T-helper 1 cell treated with Interleukin-12 subunit alpha and Interleukin-12 subunit beta and Interleukin-4 antibody, amounts not matched to agents 30 ng/mL and 1 ng/mL, for 36 hours (primary cell): ENCODE results near the gene RAP1A. TPM values are rescaled to one million over a fixed set of nuclear protein-coding genes. Genes with fewer than 3 reads are reported as not detected.

ENCODE experiments used
- intact Hi-C: fragments of 100-400 bp; cut with micrococcal nuclease; formaldehyde crosslinking; loops from one replicate; pipeline ENCODE4 v1.15.1; 2024
- total RNA-seq: library from RNA; stranded (reverse); gene quantifications from 2 replicates; pipeline ENCODE4 v1.2.3, GENCODE V29; 2022

The RAP1A gene
- total RNA-seq: 234 and 242 TPM in 2 replicates

- intact Hi-C loops: loop anchor here (1.0 to 10.0 kb wide), 9 partner anchors 41 to 743 kb away; partner anchors contain the start of genes CEPT1, DDX20 and DRAM2
Measured at GRCh38 chr1:111619635-111620440, at the start of gene RAP1A. Gene RAP1A, plus strand, starts transcription at chr1:111619789. Its CDS starts 71,572 bp downstream, at chr1:111691361.

- intact Hi-C loops: loop anchor here (1.0 kb wide), 2 partner anchors 34 to 46 kb away; no protein-coding TSS in a partner anchor
Measured at GRCh38 chr1:111569913-111570312, 49.7 kb upstream of the RAP1A start.

GRCh38 chr1:111570781-111571181, 48.8 kb upstream of the RAP1A start:
- intact Hi-C loops: loop anchor here (1.0 kb wide), 2 partner anchors 34 to 46 kb away; no protein-coding TSS in a partner anchor

DNA sequence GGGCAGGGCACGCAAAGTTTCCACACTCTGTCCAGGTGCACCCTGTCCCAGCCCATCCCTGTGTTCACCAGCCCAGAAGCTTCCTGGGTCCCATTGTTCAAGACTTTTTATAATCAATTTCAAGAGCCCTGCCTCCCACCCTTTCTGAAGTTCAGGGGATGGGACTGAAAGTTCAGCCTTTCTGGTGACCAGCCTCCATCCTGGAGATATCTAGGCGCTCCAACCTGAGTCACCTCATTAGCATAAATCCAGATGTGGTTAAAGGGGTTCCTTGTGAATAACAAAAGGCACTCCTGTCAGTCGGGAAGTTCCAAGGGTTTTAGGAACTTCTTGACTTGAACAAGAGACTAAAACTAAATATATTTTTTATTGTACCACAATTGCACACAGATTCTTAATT, 48.4 kb upstream of the RAP1A start:
- intact Hi-C loops: no loop called here

DNA sequence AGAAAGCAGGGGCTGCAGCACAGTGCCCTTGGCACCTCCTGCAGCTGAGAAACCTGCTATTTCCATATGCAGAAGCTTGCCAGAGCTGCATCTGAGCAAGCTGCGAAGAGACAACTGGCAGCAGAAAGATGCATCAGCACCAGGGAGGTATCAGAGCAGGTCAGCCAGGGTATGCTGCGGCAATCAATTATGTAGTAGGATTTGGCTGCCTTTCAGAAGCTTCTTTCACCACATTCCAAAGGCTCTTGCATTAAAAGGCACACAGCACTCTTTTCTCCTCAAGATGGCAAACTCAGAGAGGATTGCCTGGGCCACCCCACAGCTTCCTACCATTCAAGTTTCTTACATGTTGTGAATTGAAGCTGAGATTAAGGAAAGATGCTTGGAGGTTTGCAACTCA, 47.6 kb upstream of the RAP1A start:
- intact Hi-C loops: no loop called here

GRCh38 chr1:111576547-111576946, 43.0 kb upstream of the RAP1A start:
- intact Hi-C loops: no loop called here

GRCh38 chr1:111577814-111578213, 41.8 kb upstream of the RAP1A start:
- intact Hi-C loops: no loop called here

- intact Hi-C loops: no loop called here
Measured at GRCh38 chr1:111581166-111581565, 38.4 kb upstream of the RAP1A start.

DNA sequence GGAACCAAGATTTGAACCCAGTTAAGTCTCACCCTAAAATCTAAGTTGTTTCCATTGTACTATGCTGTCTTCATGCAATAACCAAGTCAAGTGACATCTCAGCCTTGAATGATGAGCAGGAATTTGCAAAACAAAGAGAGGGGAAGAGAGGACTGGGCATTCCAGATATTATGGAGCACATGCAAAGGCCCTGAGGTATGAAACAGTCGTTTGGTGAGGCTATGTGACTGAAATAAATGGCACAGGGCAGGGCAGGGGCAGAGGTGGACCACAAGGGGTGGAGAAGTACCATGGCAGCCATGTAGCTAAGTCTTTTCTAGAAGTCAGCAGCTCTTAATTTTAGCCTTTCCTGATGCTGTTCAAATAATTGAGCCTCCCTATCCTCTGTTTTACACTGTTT, 37.6 kb upstream of the RAP1A start:
- intact Hi-C loops: no loop called here

- intact Hi-C loops: no loop called here
Measured at GRCh38 chr1:111582644-111583618, 36.7 kb upstream of the RAP1A start.

GRCh38 chr1:111585447-111586086, 34.0 kb upstream of the RAP1A start:
- intact Hi-C loops: no loop called here

- intact Hi-C loops: no loop called here
Measured at GRCh38 chr1:111586112-111586511, 33.5 kb upstream of the RAP1A start.

- intact Hi-C loops: no loop called here
Measured at GRCh38 chr1:111587509-111588174, 31.9 kb upstream of the RAP1A start.

- intact Hi-C loops: loop anchor here (1.0 to 10.0 kb wide), 8 partner anchors 24 to 917 kb away; partner anchors contain the start of genes ATP5PB, DDX20, DENND2D and KCNA3
Measured at GRCh38 chr1:111591937-111592336, 27.7 kb upstream of the RAP1A start.

DNA sequence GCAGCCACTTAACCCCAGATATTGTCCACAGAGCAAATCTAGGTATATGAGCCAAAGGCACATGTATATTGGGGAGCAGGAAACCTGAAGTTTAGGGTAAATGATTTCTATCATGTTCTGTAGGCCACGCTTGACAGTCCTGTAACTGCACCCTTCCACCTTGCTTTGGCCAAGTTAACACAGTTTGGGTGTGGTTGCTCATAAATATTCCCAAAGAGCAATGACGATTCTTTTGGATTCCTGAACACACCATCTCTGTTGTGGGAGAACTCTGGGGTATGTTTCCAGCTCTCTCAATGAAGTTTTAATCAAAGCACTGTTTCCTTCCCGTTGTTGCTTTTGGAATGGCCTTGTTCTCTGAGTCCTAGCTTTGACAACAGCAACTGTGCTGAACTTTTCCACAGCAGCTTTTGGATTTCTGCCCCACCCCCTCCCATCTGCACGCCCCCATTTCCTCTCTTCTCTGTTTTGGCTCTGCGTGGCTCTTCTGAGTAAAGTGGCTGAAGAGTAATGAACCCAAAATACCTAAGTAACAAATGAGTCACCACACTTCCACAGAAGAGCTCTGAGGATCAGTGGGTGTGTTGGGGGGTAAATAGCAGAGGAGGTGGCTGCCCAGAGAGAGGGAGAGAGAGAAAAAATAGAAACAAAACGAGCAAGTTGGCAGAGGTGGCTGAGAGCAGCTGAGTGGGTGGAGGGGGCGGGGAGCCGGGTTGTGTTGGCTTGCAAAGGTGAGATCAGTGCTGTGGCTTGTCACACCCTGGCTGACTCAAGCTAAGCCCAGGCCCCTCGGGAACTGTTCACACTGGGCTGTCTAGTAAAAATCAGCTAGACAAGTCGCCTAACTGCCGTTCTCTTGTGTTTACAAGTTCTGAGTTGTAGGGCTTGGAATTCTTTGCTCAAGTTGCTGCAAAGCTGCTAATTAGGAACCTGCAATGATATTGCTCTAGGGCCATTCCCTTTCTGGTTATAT, 26.9 kb upstream of the RAP1A start:
- intact Hi-C loops: loop anchor here (1.0 to 10.0 kb wide), 9 partner anchors 12 to 918 kb away; partner anchors contain the start of genes ATP5PB, DDX20, DENND2D and KCNA3

DNA sequence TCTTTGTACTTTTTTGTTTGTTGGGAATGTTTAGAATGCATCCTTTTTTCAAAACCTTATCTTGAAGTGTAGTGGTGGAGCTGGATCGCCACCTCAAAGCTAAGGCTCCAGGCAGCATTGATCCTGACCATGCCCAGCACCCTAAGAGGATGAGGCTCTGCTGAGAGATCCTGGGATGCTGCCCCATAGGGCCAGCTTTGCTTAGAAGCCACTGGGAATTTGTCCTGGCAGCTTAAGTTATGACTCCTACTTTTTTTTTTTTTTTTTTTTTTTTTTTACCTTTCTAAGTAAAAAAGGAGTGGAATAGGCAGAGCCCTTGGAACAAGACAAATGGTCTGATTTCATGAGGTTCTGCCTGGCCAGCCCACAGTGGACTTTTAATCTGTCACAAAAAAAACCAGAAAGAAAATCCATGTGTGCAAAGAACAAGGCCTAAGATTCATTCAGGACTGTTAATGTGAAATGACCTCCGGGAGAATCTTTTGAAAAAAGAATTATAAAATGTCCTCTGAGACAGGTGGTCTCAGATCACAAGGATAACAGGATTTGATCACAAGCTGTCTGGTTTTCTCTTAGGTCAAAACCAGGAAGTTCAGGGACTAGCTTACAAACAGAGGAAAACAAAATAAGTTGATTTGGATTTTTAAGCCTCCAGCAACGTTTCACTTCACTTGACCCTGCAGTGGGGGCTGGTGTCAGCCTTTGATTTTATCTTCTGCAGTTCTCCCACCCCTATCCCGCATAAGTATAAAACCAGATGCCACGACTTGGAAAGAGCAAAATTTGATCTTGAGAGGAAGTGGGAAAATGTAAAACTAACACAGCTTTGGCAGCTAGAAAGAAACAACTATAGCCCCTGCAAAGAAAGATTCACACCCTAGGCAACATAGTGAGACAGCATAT, 25.9 kb upstream of the RAP1A start:
- intact Hi-C loops: loop anchor here (1.0 to 10.0 kb wide), 6 partner anchors 11 to 919 kb away; partner anchors contain the start of genes DDX20, DENND2D and KCNA3

GRCh38 chr1:111594306-111594693, 25.3 kb upstream of the RAP1A start:
- intact Hi-C loops: loop anchor here (5.0 to 10.0 kb wide), 2 partner anchors 392 to 919 kb away; partner anchors contain the start of genes DENND2D and KCNA3

DNA sequence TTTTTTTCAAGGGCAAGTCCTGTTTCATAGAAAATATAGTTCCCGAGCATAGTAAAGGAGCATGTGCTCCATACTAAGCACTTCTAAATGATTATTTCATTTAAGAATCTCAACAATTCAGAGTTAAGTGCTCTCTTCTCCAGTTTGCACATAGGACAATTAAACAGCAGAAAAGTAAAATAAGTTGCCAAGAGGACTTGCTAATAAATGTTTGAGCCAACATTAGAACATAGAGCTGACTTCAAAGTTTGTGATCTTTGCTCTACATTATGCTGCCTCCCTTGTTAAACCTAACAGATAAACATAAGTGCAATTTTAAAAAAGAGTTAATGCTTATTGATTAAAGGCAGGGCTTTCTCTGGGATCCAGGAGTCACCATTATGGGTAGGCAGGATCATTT, 23.8 kb upstream of the RAP1A start:
- intact Hi-C loops: loop anchor here (1.0 to 10.0 kb wide), 3 partner anchors 88 to 964 kb away; partner anchors contain the start of gene KCNA3
